PC-9 (cell line): ENCODE results near the gene KLC1. TPM values are rescaled to one million over a fixed set of nuclear protein-coding genes. Genes with fewer than 3 reads are reported as not detected.

Experiments used
- BruUV-seq: library from RNA; stranded (reverse); fragments of 400-500 nt; replicated peaks from 2 replicates; lab custom pipeline; 2021; lab: Mats Ljungman, UMichigan
- CTCF ChIA-PET: fragments of 300-600 bp; sonication (Branson Sonifier 250); formaldehyde crosslinking; loops from one replicate; lab custom pipeline; 2022; ENCODE audit warnings: antibody characterized with exemption; lab: Charles Lee
- POLR2A ChIA-PET: fragments of 300-600 bp; sonication (Branson Sonifier 250); formaldehyde crosslinking; loops from one replicate; lab custom pipeline; 2022; ENCODE audit warnings: antibody characterized with exemption; ENCODE audit not compliant: unreplicated experiment; lab: Charles Lee
- DNase-seq, 2 experiments: peaks; one replicate each; pipeline versions ENCODE4 v3.0.0 to v3.0.0-alpha.2; 2015 to 2022; ENCODE audit warnings: mixed read lengths in 1 of 2
- H2AFZ ChIP-seq: fragments of 200-600 bp; sonication (generic); 2 replicates; pipeline ENCODE4 v1.8.1; 2017; ENCODE audit warnings: antibody characterized with exemption
- H3F3A ChIP-seq: fragments of 200-600 bp; sonication (generic); 2 replicates; pipeline ENCODE4 v1.8.1; 2017; ENCODE audit warnings: antibody characterized with exemption, mild to moderate bottlenecking, low read depth; ENCODE audit not compliant: insufficient read depth
- H3K27ac ChIP-seq: fragments of 200-600 bp; sonication (generic); 2 replicates; pipeline ENCODE4 v1.6.1; 2016; ENCODE audit warnings: mixed run types
- H3K27me3 ChIP-seq: fragments of 200-600 bp; sonication (generic); 2 replicates; pipeline ENCODE4 v1.6.1; 2016; ENCODE audit warnings: low read depth, mixed run types; ENCODE audit not compliant: insufficient read depth
- H3K36me3 ChIP-seq: fragments of 200-600 bp; sonication (generic); 2 replicates; pipeline ENCODE4 v1.6.1; 2016; ENCODE audit warnings: low read depth, mixed run types
- H3K4me1 ChIP-seq: fragments of 200-600 bp; sonication (generic); replicated peaks from 2 replicates; pipeline ENCODE4 v1.6.1; 2016; ENCODE audit warnings: mixed run types; ENCODE audit not compliant: insufficient read depth
- H3K4me2 ChIP-seq: fragments of 200-600 bp; sonication (generic); 2 replicates; pipeline ENCODE4 v1.6.1; 2017; ENCODE audit warnings: mixed run types
- H3K4me3 ChIP-seq: fragments of 200-600 bp; sonication (generic); 2 replicates; pipeline ENCODE4 v1.6.1; 2016; ENCODE audit warnings: mixed run types
- H3K79me2 ChIP-seq: fragments of 200-600 bp; sonication (generic); 2 replicates; pipeline ENCODE4 v1.6.1; 2017; ENCODE audit warnings: low read depth, mixed run types
- H3K9me2 ChIP-seq: fragments of 200-600 bp; sonication (generic); 2 replicates; pipeline ENCODE4 v1.8.1; 2017; ENCODE audit warnings: mild to moderate bottlenecking; ENCODE audit not compliant: insufficient read depth
- H3K9me3 ChIP-seq: fragments of 200-600 bp; sonication (generic); 2 replicates; pipeline ENCODE4 v1.8.1; 2016; ENCODE audit warnings: low read depth; ENCODE audit not compliant: insufficient read depth
- H4K20me1 ChIP-seq: fragments of 200-600 bp; sonication (generic); 2 replicates; pipeline ENCODE4 v1.8.1; 2017; ENCODE audit not compliant: insufficient read depth
- EZH2 ChIP-seq: fragments of 200-600 bp; sonication (generic); IDR thresholded peaks from 2 replicates; pipeline ENCODE4 v1.8.0; 2017; ENCODE audit warnings: antibody characterized with exemption, low read depth
- intact Hi-C: fragments of 100-400 bp; cut with micrococcal nuclease; formaldehyde crosslinking; loops from one replicate; pipeline ENCODE4 v1.10.0; 2022; ENCODE audit not compliant: unreplicated experiment
- total RNA-seq: library from RNA; stranded (reverse); gene quantifications from 2 replicates; pipeline ENCODE4 v1.2.3, GENCODE V29; 2021
- TF ChIP-seq, protein P1 (sequence below): fragments of 200-600 bp; sonication (generic); conservative IDR thresholded peaks from 2 replicates; pipeline ENCODE4 v1.6.1; 2017; ENCODE audit warnings: mixed run types, antibody characterized with exemption, mild to moderate bottlenecking, moderate library complexity

Gene KLC1
- total RNA-seq, 1 experiment from 2014 or later = 254 TPM

DNA sequence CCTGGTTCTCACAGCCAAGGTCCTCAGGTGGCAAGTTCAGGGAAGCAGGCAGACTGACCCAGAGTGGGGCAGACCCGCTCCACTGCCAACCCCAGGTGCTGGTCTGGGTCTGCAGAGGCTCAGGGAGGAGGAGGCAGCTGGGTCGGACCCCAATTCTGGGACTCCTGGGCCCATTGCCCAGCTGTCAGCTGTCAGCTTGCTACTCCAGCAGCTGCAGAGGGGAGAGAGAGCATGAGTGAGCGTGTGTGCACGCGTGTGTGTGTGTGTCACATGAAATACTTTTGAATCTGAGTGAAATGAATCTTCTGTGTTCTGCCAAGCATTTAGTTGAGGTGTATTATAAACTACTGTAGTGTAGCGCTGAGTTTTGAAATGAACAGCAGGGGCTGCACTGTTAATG is 55.5 kb downstream of the KLC1 start:
- H3F3A ChIP-seq = peaks cover 56% of the 10 kb centered on the region; the same call in 1 of the 2 replicates
- no peak overlapping the region for H2AFZ ChIP-seq
- peaks cover 86% of the 10 kb centered on the region for H3K36me3 ChIP-seq
- H3K27ac ChIP-seq = no peak overlapping the region
- no peaks in the 10 kb centered on the region for H3K4me1 ChIP-seq
- H3K27me3 ChIP-seq = no peaks in the 10 kb centered on the region
- POLR2A ChIA-PET = no interaction called here
- TF ChIP-seq EZH2 = no peak
- TF ChIP-seq, protein P1, sequence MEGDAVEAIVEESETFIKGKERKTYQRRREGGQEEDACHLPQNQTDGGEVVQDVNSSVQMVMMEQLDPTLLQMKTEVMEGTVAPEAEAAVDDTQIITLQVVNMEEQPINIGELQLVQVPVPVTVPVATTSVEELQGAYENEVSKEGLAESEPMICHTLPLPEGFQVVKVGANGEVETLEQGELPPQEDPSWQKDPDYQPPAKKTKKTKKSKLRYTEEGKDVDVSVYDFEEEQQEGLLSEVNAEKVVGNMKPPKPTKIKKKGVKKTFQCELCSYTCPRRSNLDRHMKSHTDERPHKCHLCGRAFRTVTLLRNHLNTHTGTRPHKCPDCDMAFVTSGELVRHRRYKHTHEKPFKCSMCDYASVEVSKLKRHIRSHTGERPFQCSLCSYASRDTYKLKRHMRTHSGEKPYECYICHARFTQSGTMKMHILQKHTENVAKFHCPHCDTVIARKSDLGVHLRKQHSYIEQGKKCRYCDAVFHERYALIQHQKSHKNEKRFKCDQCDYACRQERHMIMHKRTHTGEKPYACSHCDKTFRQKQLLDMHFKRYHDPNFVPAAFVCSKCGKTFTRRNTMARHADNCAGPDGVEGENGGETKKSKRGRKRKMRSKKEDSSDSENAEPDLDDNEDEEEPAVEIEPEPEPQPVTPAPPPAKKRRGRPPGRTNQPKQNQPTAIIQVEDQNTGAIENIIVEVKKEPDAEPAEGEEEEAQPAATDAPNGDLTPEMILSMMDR = no peak
- H3K79me2 ChIP-seq = no peaks in the 10 kb centered on the region
- intact Hi-C loops = no loop called here
- no peak for DNase-seq
- H3K9me2 ChIP-seq = no peaks in the 10 kb centered on the region
- no peak overlapping the region for H3K4me3 ChIP-seq
- H3K9me3 ChIP-seq = no peaks in the 10 kb centered on the region
- no TSS peak for BruUV-seq
- CTCF ChIA-PET = no interaction called here
- H3K4me2 ChIP-seq = no peak overlapping the region
- peaks cover 61% of the 10 kb centered on the region for H4K20me1 ChIP-seq

DNA sequence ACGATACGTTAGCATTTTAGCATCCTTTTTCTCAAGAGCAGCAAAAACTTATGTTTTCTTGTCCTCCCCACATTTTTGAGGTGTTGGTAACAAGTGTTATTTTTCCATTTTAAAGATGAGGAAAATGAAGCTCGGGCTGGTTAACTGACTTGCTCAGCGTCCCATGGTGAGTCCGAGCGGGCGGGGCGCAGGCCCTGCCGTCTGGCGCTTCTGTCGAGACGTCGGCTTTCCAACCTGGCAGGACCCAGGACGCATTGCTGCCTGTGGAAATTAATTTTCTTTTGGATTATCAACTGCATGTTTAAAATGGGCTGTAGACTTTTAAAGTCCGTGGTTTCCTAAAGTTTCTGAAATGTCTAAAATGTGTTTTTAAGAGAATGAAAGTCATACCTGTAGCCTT is 55.9 kb downstream of the KLC1 start:
- no peaks in the 10 kb centered on the region for H3K79me2 ChIP-seq
- no peak overlapping the region for H3K4me3 ChIP-seq
- BruUV-seq = no TSS peak
- TF ChIP-seq, protein P1 = no peak
- TF ChIP-seq EZH2 = no peak
- ChIA-PET CTCF (no interaction called here), POLR2A (no interaction called here)
- peaks cover 59% of the 10 kb centered on the region; the same call in 1 of the 2 replicates for H3F3A ChIP-seq
- no peaks in the 10 kb centered on the region for H3K27me3 ChIP-seq
- H3K9me2 ChIP-seq = no peaks in the 10 kb centered on the region
- H3K27ac ChIP-seq = no peak overlapping the region
- peaks cover 62% of the 10 kb centered on the region for H4K20me1 ChIP-seq
- no peak for DNase-seq
- H3K36me3 ChIP-seq = peaks cover 82% of the 10 kb centered on the region
- no peak overlapping the region for H2AFZ ChIP-seq
- no peak overlapping the region for H3K4me2 ChIP-seq
- H3K4me1 ChIP-seq = no peaks in the 10 kb centered on the region
- intact Hi-C loops = no loop called here
- no peaks in the 10 kb centered on the region for H3K9me3 ChIP-seq

DNA sequence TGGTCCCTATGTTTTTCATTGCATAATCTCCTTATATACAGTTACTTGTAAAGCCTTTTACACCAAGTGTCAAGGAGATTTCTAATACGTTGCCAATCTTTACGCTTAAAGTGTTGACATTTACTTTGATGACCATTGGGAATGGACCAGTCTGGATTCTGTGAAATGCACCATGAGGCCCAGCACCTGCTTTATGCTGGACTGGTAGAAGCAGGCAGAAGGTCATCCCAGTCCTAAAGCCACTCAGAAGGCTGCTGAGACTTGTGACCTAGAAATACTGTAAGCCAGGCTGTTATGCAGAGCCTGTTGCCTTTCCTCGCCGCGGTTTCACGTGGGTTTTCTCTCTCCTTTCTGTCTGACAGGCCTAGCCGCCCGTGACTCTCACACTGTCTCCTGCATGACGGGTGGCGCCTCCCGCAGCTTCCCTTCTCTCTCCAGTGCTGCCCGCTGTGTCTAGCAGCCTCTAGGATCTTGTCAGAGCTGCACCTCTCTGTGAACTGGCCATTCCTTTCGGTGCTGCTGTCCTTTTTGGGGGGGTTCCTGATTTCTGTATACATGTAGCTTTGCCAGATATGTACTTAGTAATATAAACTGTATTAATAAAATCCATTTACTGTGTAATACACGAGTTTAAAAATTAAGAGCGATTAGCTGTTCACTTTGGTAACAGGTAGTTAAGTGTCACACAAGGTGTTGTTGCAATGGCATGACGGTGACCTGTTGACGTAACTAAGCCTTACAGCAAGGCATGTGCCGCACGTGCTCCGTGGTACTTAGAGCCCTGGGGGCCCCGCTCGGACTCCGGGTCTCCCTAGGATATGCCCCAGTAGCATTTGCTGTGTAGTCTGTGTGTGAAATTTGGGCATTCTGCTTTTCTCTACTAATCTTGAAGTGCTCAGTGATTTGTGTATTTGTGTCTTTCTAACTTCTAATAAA is 56.5 kb downstream of the KLC1 start:
- no peak for DNase-seq
- Histone ChIP-seq H3K4me2 (no peak overlapping the region), H3K4me1 (no peaks in the 10 kb centered on the region), H3F3A (peaks cover 61% of the 10 kb centered on the region; the same call in 1 of the 2 replicates), H3K9me3 (no peaks in the 10 kb centered on the region), H3K27me3 (no peaks in the 10 kb centered on the region), H3K9me2 (no peaks in the 10 kb centered on the region), H3K36me3 (peaks cover 75% of the 10 kb centered on the region), H2AFZ (no peak overlapping the region), H3K4me3 (no peak overlapping the region), H3K27ac (no peak overlapping the region), H3K79me2 (no peaks in the 10 kb centered on the region), H4K20me1 (peaks cover 66% of the 10 kb centered on the region)
- CTCF ChIA-PET = no interaction called here
- no peak for TF ChIP-seq EZH2
- TF ChIP-seq, protein P1 = no peak
- POLR2A ChIA-PET = no interaction called here
- no TSS peak for BruUV-seq
- intact Hi-C loops = no loop called here
